VCaP (cell line): ENCODE data around the gene CD244.

Source experiments
- H3K27ac ChIP-seq: fragments of 450-650 bp; 2 replicates; pipeline ENCODE4 v1.5.1; 2017
- TF ChIP-seq, protein P1 (sequence below): fragments of 450-650 bp; conservative IDR thresholded peaks from 2 replicates; pipeline ENCODE4 v1.5.1; 2017; ENCODE audit warnings: mild to moderate bottlenecking, moderate library complexity

The CD244 gene

DNA sequence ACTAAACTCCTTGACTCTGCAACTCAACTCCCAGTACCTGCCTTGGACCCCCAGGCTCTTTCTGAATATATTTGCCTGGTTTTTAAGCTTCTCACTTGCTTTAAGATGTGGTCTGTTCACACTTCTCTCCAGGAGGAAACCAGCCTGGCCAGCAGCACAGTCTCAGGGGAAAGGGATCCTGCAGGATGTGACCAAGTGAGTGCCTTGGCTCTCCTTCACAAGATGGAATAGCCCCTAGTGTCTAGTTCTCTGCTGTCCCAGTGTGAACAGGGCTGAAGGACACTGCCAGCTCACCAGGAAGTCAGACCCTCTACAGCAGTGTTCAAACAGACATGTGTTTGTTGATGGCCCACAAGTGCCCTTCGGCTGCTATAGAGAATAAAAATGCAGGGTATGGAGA lies 32.9 kb downstream of the CD244 start:
- no peak overlapping the region for H3K27ac ChIP-seq
- TF ChIP-seq, protein P1, sequence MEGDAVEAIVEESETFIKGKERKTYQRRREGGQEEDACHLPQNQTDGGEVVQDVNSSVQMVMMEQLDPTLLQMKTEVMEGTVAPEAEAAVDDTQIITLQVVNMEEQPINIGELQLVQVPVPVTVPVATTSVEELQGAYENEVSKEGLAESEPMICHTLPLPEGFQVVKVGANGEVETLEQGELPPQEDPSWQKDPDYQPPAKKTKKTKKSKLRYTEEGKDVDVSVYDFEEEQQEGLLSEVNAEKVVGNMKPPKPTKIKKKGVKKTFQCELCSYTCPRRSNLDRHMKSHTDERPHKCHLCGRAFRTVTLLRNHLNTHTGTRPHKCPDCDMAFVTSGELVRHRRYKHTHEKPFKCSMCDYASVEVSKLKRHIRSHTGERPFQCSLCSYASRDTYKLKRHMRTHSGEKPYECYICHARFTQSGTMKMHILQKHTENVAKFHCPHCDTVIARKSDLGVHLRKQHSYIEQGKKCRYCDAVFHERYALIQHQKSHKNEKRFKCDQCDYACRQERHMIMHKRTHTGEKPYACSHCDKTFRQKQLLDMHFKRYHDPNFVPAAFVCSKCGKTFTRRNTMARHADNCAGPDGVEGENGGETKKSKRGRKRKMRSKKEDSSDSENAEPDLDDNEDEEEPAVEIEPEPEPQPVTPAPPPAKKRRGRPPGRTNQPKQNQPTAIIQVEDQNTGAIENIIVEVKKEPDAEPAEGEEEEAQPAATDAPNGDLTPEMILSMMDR = no peak

- H3K27ac ChIP-seq = no peak overlapping the region
- TF ChIP-seq, protein P1 = no peak
Observed at GRCh38 chr1:160827418-160827817, 35.3 kb downstream of the CD244 start.

DNA sequence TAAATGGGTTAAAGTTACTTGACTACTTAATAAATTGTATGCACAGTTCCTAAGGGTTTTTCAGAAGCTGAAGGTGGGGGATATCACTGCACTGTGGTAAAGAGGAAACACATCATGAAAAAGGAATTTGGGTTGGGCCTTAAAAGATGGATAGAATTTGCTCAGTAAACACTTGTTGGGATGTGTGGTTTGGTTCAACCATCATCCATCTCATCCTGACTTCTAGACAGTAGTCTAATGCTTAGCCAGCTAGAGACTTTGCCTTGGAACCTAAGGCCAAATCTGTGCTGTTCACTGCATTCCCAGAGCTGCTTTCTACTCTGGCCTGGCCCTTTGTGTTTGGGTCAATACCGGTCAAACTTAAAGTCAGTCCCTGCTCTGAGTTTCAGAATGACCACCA lies 36.1 kb downstream of the CD244 start:
- TF ChIP-seq, protein P1 = no peak

GRCh38 chr1:160823296-160823695 lies 39.4 kb downstream of the CD244 start:
- TF ChIP-seq, protein P1 = no peak
- H3K27ac ChIP-seq = no peak overlapping the region

More for the DNA sequence above, 36.1 kb downstream of the CD244 start:
- no peak overlapping the region for H3K27ac ChIP-seq

GRCh38 chr1:160821627-160822026 lies 41.1 kb downstream of the CD244 start:
- no peak overlapping the region for H3K27ac ChIP-seq
- TF ChIP-seq, protein P1 = no peak

GRCh38 chr1:160819186-160819585 lies 43.5 kb downstream of the CD244 start:
- H3K27ac ChIP-seq = no peak overlapping the region
- TF ChIP-seq, protein P1 = no peak

DNA sequence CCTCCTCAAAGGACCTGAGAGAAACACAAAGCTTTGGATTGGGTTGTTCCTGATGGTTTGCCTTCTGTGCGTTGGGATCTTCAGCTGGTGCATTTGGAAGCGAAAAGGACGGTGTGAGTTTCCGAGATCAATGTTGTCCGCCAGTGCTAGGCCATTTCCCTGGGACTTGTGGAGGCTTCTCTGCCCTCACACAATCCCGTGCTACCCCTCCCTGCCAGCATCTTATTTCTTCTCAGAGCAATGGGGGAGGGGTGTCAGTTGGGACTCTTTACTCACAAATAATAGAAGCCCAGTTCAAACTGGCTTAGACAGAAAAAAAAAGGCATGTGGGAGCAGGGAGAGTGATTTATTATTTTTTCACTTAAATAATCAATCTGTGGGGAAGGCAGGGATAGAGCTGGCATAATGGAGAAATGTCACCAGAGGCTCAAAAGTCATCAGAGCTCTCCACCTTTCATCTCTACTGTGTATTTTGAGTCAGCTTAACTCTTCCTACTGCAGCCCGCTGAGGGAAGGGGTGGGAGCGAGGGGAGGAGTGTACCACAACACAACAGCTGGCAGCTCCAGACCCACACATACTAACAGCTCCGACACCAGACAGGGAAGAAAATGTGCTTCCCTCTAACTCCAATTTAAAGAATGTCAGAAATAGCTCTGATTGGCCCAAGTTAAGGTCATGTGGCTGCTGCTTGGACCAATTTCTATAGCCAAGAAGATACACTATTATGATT lies 44.3 kb downstream of the CD244 start:
- H3K27ac ChIP-seq = no peak overlapping the region

More for the DNA sequence above, 44.3 kb downstream of the CD244 start:
- TF ChIP-seq, protein P1 = no peak
